IMR-90 (cell line): ENCODE measurements around the gene NOP10. TPM values are rescaled to one million over a fixed set of nuclear protein-coding genes. Genes with fewer than 3 reads are reported as not detected.

Experiments
- ATAC-seq: fragments of 200-7000 bp; cut with Tn5 transposase; 2 replicates; pipeline ENCODE4 v1.9.1; 2020; ENCODE audit warnings: low read depth, mild to moderate bottlenecking, moderate library complexity
- BruUV-seq: library from RNA; stranded (reverse); fragments of 400-500 nt; replicated peaks from 2 replicates; lab custom pipeline; 2021; lab: Mats Ljungman, UMichigan
- CTCF ChIA-PET: fragments of 300-600 bp; formaldehyde crosslinking; extraction: SDS; loops from one replicate; lab custom pipeline; 2021; ENCODE audit warnings: antibody characterized with exemption; lab: Yijun Ruan, JAX
- POLR2A ChIA-PET: fragments of 300-600 bp; sonication (Branson Sonifier 250); formaldehyde crosslinking; loops from one replicate; lab custom pipeline; 2022; ENCODE audit warnings: antibody characterized with exemption; ENCODE audit not compliant: unreplicated experiment; lab: Charles Lee
- DNase-seq: peaks from one replicate; pipeline ENCODE4 v3.0.0; 2013
- H2AFZ ChIP-seq: replicated peaks from 2 replicates; pipeline ENCODE3; 2013; ENCODE audit warnings: low read length, mild to moderate bottlenecking; ENCODE audit not compliant: poor library complexity
- H2AK5ac ChIP-seq: 2 replicates; pipeline ENCODE4 v1.6.1; 2013; ENCODE audit warnings: low read depth, low read length, inconsistent platforms
- H2AK9ac ChIP-seq: replicated peaks from 2 replicates; pipeline ENCODE3; 2013; ENCODE audit warnings: mild to moderate bottlenecking, low read depth, low read length, moderate library complexity; ENCODE audit not compliant: poor library complexity
- H2BK120ac ChIP-seq: 2 replicates; pipeline ENCODE4 v1.6.1; 2013; ENCODE audit warnings: low read depth, low read length, inconsistent platforms
- H2BK15ac ChIP-seq: 3 replicates; pipeline ENCODE4 v1.6.1; 2013; ENCODE audit warnings: low read depth, low read length, inconsistent platforms
- H2BK20ac ChIP-seq: 2 replicates; pipeline ENCODE4 v1.6.1; 2013; ENCODE audit warnings: low read depth, mild to moderate bottlenecking, inconsistent platforms, low read length, moderate library complexity
- H2BK5ac ChIP-seq: 2 replicates; pipeline ENCODE4 v1.6.1; 2013; ENCODE audit warnings: mild to moderate bottlenecking, low read depth, low read length, inconsistent platforms; ENCODE audit not compliant: poor library complexity, severe bottlenecking
- H3K14ac ChIP-seq: replicated peaks from 2 replicates; pipeline ENCODE4 v1.6.1; 2013; ENCODE audit warnings: low read depth, low read length, inconsistent platforms
- H3K18ac ChIP-seq: 2 replicates; pipeline ENCODE4 v1.6.1; 2013; ENCODE audit warnings: low read depth, low read length, control low read depth
- H3K23ac ChIP-seq: 2 replicates; pipeline ENCODE4 v1.6.1; 2013; ENCODE audit warnings: low read depth, low read length, inconsistent platforms
- H3K27ac ChIP-seq: 2 replicates; pipeline ENCODE4 v1.5.1; 2013; ENCODE audit warnings: mild to moderate bottlenecking, control low read depth, low read length; ENCODE audit not compliant: insufficient read depth
- H3K27me3 ChIP-seq: 2 replicates; pipeline ENCODE4 v1.6.1; 2013; ENCODE audit warnings: low read length; ENCODE audit not compliant: control insufficient read depth, insufficient read depth
- H3K36me3 ChIP-seq: 2 replicates; pipeline ENCODE4 v1.6.1; 2013; ENCODE audit warnings: low read length, mixed read lengths; ENCODE audit not compliant: control insufficient read depth, insufficient read depth
- H3K4ac ChIP-seq: 2 replicates; pipeline ENCODE4 v1.6.1; 2013; ENCODE audit warnings: low read depth, low read length, inconsistent platforms
- H3K4me1 ChIP-seq: 2 replicates; pipeline ENCODE4 v1.6.1; 2013; ENCODE audit warnings: low read length, mixed read lengths; ENCODE audit not compliant: control insufficient read depth, insufficient read depth
- H3K4me2 ChIP-seq: 2 replicates; pipeline ENCODE4 v1.6.1; 2013; ENCODE audit warnings: low read depth, mild to moderate bottlenecking, control low read depth, low read length, moderate library complexity
- H3K4me3 ChIP-seq: 2 replicates; pipeline ENCODE4 v1.5.1; 2013; ENCODE audit warnings: low read depth, mild to moderate bottlenecking, control low read depth, low read length, moderate library complexity; ENCODE audit not compliant: insufficient read depth
- H3K56ac ChIP-seq: 2 replicates; pipeline ENCODE4 v1.6.1; 2013; ENCODE audit warnings: low read length, inconsistent platforms; ENCODE audit not compliant: insufficient read depth; ENCODE audit errors: extremely low read depth
- H3K79me1 ChIP-seq, 2 experiments: 2 replicates each; pipeline ENCODE4 v1.6.1; 2013; ENCODE audit warnings: low read length in 2 of 2, inconsistent platforms in 1 of 2, low read depth in 1 of 2
- H3K9ac ChIP-seq: 2 replicates; pipeline ENCODE4 v1.6.1; 2013; ENCODE audit warnings: low read depth, low read length, control low read depth
- H3K9me1 ChIP-seq: 2 replicates; pipeline ENCODE4 v1.6.1; 2013; ENCODE audit warnings: low read length, inconsistent platforms; ENCODE audit not compliant: insufficient read depth
- H3K9me3 ChIP-seq: 2 replicates; pipeline ENCODE4 v1.6.1; 2013; ENCODE audit warnings: low read length; ENCODE audit not compliant: control insufficient read depth, insufficient read depth
- H4K20me1 ChIP-seq: 2 replicates; pipeline ENCODE4 v1.6.1; 2013; ENCODE audit warnings: low read length, inconsistent platforms; ENCODE audit not compliant: insufficient read depth
- H4K5ac ChIP-seq: 2 replicates; pipeline ENCODE4 v1.6.1; 2013; ENCODE audit warnings: mild to moderate bottlenecking, low read depth, low read length, control low read depth
- H4K8ac ChIP-seq, 2 experiments: 2 replicates each; pipeline ENCODE4 v1.6.1; 2013; ENCODE audit warnings: low read depth in 2 of 2, low read length in 2 of 2, control low read depth in 1 of 2, inconsistent platforms in 1 of 2
- H4K91ac ChIP-seq: 2 replicates; pipeline ENCODE4 v1.6.1; 2013; ENCODE audit warnings: low read depth, low read length, inconsistent platforms; ENCODE audit not compliant: insufficient read depth
- BHLHE40 ChIP-seq: fragments of 150-350 bp; IDR thresholded peaks from 2 replicates; pipeline ENCODE4 v1.6.1; 2016; ENCODE audit warnings: mild to moderate bottlenecking, low read depth, low read length
- FOS ChIP-seq: fragments of 150-350 bp; IDR thresholded peaks from 2 replicates; pipeline ENCODE4 v1.6.1; 2016; ENCODE audit warnings: low read depth, low read length
- MAZ ChIP-seq: IDR thresholded peaks from 2 replicates; pipeline ENCODE4 v1.6.1; 2012; ENCODE audit warnings: low read depth, mild to moderate bottlenecking, low read length, improper control_type of control experiment, moderate library complexity, borderline replicate concordance
- POLR2A ChIP-seq: IDR thresholded peaks from 2 replicates; pipeline ENCODE4 v1.6.1; 2012; ENCODE audit warnings: mild to moderate bottlenecking, low read depth, low read length
- RAD21 ChIP-seq: IDR thresholded peaks from 2 replicates; pipeline ENCODE4 v1.6.1; 2012; ENCODE audit warnings: low read length, improper control_type of control experiment
- RFX5 ChIP-seq: IDR thresholded peaks from 2 replicates; pipeline ENCODE4 v1.8.0; 2012; ENCODE audit warnings: low read depth, mild to moderate bottlenecking, low read length, moderate library complexity
- WGBS, 2 experiments: methylation state at CpG; one replicate each; pipeline versions ENCODE4 v1.1.5 to v1.1.7; 2013; ENCODE audit warnings: missing lambda C conversion rate in 2 of 2; ENCODE audit not compliant: insufficient read length in 1 of 2; ENCODE audit errors: extremely low coverage in 2 of 2; 5-methylcytosine and 5-hydroxymethylcytosine counted together
- dilution Hi-C: fragments of 300-500 bp; cut with HindIII; formaldehyde crosslinking; loops from one replicate; pipeline ENCODE4 v1.14.3; 2018; ENCODE audit warnings: low sequenced_read_pairs; ENCODE audit not compliant: unreplicated experiment
- in situ Hi-C: fragments of 300-500 bp; cut with MboI; formaldehyde crosslinking; loops from 3 replicates; pipeline ENCODE4 v1.14.3; 2019; ENCODE audit warnings: low sequenced_read_pairs, inconsistent platforms, mixed read lengths
- intact Hi-C: fragments of 100-400 bp; cut with micrococcal nuclease; formaldehyde crosslinking; loops from 2 replicates; pipeline ENCODE4 v1.10.0; 2022
- polyA plus RNA-seq, 3 experiments: library from polyadenylated mRNA; depleted of rRNA; stranded (reverse); fragments of >200 nt; gene quantifications; 2 replicates each; pipeline ENCODE4 v1.2.3, GENCODE V29; 2012; ENCODE audit warnings: low replicate concordance in 1 of 3
- total RNA-seq: library from RNA; depleted of rRNA; stranded (reverse); fragments of >200 nt; gene quantifications from 2 replicates; pipeline ENCODE4 v1.2.3, GENCODE V29; 2012
- TF ChIP-seq, protein P1 (sequence below): fragments of 150-350 bp; IDR thresholded peaks from 2 replicates; pipeline ENCODE4 v1.6.1; 2016; ENCODE audit warnings: low read depth, mild to moderate bottlenecking, low read length, moderate library complexity, borderline replicate concordance

NOP10 gene
- total and polyA plus RNA-seq, 2 of the 4 experiments (the other 2 are of a cell fraction): 141 to 468 TPM

DNA sequence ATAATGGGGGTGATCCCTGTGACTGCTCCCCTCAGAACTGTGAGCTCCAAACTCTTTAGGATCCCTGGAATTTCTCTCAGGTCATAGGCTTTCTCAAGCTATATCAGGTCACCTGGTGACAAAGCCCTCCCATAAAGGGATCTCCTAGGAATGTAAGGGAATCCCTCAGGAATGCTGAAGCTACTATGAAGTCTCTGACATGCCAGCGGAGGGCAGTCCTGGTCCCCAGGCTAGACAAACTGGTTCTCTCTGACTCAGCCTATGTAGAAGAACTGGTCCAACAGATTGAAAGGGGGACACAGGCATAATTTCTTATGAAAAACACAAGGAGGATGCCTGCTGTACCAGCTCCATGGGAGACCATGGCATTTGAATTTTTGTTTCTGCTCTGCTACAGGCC lies 17.4 kb upstream of the NOP10 start:
- no peak overlapping the region for H3K4me2 ChIP-seq
- no peak overlapping the region for H2BK5ac ChIP-seq
- no peak overlapping the region for H3K18ac ChIP-seq
- dilution Hi-C loops (no loop called here), intact Hi-C loops (loop anchor here (10.0 kb wide), 1 partner anchor 295 kb away; no protein-coding TSS in a partner anchor), in situ Hi-C loops (loop anchor here (10.0 kb wide), 1 partner anchor 255 kb away; the partner anchor contains the start of genes EMC7 and PGBD4)
- H2BK20ac ChIP-seq: no peak overlapping the region
- H3K23ac ChIP-seq: no peak overlapping the region
- H2AK5ac ChIP-seq: no peak overlapping the region
- no peak for ATAC-seq
- peaks cover 6% of the 10 kb centered on the region for H3K9me1 ChIP-seq
- CTCF ChIA-PET: no interaction called here
- H2BK15ac ChIP-seq: no peak overlapping the region
- no peak overlapping the region for H3K14ac ChIP-seq
- H2BK120ac ChIP-seq: no peak overlapping the region
- H4K91ac ChIP-seq: no peak overlapping the region
- H3K9me3 ChIP-seq: no peaks in the 10 kb centered on the region
- 0 out of 2 replicates have a peak, but pooled peaks cover under 1% of the 10 kb centered on the region for H4K20me1 ChIP-seq
- no peak for DNase-seq
- no peak overlapping the region for H3K4ac ChIP-seq
- BruUV-seq: no TSS peak
- no peak overlapping the region for H3K4me3 ChIP-seq
- no peak for TF ChIP-seq BHLHE40
- TF ChIP-seq MAZ: no peak
- TF ChIP-seq RAD21: no peak
- TF ChIP-seq, protein P1, sequence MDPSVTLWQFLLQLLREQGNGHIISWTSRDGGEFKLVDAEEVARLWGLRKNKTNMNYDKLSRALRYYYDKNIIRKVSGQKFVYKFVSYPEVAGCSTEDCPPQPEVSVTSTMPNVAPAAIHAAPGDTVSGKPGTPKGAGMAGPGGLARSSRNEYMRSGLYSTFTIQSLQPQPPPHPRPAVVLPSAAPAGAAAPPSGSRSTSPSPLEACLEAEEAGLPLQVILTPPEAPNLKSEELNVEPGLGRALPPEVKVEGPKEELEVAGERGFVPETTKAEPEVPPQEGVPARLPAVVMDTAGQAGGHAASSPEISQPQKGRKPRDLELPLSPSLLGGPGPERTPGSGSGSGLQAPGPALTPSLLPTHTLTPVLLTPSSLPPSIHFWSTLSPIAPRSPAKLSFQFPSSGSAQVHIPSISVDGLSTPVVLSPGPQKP: no peak
- TF ChIP-seq FOS: no peak
- no peak for TF ChIP-seq RFX5
- TF ChIP-seq POLR2A: no peak
- no peaks in the 10 kb centered on the region for H3K27me3 ChIP-seq
- H4K5ac ChIP-seq: no peak overlapping the region
- no CpG with 5 or more reads among the region's 1 CpG for WGBS, 2 experiments
- no peak overlapping the region for H3K56ac ChIP-seq
- H3K27ac ChIP-seq: no peak overlapping the region
- peaks cover 8 to 13% of the 10 kb centered on the region in 2 experiments for H3K79me1 ChIP-seq
- H3K4me1 ChIP-seq: no peaks in the 10 kb centered on the region
- no peak overlapping the region for H3K9ac ChIP-seq
- no peak overlapping the region for H2AFZ ChIP-seq
- peaks cover 36% of the 10 kb centered on the region for H3K36me3 ChIP-seq
- no peak overlapping the region for H4K8ac ChIP-seq
- no peak overlapping the region for H2AK9ac ChIP-seq
- POLR2A ChIA-PET: interaction anchor here (0.7 kb wide), 1 partner anchor 14 kb away, joined by 3 read pairs; no protein-coding TSS in a partner anchor
